D721Med (cell line): ENCODE measurements around the gene CXCR4.

Source experiments
- DNase-seq: peaks from one replicate; pipeline ENCODE4 v3.0.0; 2011; ENCODE audit warnings: low spot score; ENCODE audit not compliant: insufficient read length
- FAIRE-seq: peaks from 2 replicates; lab custom pipeline; 2011; peaks lifted over from hg19 to GRCh38; lab: Jason Lieb, UNC
- CTCF ChIP-seq: IDR thresholded peaks from 2 replicates; pipeline ENCODE4 v1.5.1; 2012; ENCODE audit warnings: mild to moderate bottlenecking, control low read depth; ENCODE audit not compliant: insufficient read depth; ENCODE audit errors: missing control alignments

CXCR4 gene

GRCh38 chr2:136127356-136127755, 9.4 kb upstream of the CXCR4 start:
- FAIRE-seq (no peak), DNase-seq (no peak)
- TF ChIP-seq CTCF, result no peak

GRCh38 chr2:136126421-136126926, 8.5 kb upstream of the CXCR4 start:
- DNase-seq (no peak), FAIRE-seq (no peak)
- TF ChIP-seq CTCF, result no peak

DNA sequence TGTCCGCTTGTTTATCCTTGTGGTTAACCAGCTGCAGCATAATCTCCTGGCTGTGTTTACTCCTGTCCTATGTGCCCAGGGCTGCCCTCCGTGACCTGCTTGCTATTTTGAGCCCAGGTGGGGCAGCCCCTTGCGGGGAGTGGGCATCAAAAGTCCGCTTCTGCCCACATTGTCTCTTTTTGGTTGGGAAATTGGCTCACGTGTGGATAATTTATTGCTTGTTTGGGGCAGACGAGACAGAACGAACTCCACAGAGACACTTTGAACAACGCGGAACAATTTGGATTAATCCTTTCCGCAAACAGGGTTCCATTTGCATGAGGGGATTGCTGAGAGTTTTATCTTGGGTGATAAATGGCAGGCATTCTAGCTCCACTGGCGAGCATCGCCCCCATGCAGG, 8.1 kb upstream of the CXCR4 start:
- FAIRE-seq, result no peak
- DNase-seq, result no peak
- TF ChIP-seq CTCF, result no peak

DNA sequence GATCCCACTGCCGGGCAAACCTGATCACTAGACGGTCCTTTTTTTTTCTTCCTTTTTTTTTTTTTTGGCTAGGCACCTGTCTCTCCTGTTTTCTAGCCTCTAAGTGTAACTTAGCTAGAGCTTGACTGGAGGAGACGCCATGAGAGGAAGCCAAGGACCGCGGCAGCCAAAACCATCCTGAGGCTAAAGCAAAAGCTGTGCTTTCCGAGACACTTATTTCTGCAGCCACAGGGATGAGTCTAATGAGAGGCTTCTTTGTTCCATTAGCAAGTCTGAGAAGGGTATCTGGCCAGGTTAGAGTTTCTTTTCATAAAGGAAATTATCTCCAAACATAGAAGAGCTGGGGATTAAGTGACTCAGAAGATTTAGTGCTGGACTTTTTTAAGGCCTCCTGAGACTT, 7.3 kb upstream of the CXCR4 start:
- TF ChIP-seq CTCF, result no peak
- FAIRE-seq (no peak), DNase-seq (no peak)

- DNase-seq, result no peak
- TF ChIP-seq CTCF, result no peak
- no peak for FAIRE-seq
These were observed 6.9 kb upstream of the CXCR4 start for GRCh38 chr2:136124805-136125204.

DNA sequence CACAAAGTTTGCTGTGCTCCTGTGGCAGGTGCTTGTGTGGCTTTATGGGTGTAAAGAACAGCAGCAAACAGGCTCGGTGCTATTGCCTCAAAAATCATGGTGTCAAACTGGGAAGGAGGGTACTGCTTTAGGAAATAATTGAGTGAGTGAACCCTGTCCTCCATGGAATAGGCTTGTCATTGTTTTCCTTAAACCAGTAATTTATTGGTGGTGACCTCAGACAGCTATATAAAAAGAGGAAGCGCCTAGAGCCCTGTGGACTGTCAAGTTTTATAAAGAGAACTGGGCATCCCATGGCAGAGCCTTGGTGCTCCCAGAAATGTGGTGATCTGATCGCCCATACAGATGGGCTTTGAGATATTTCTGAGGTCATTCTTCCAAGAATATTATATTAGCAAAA, 4.7 kb upstream of the CXCR4 start:
- DNase-seq (no peak), FAIRE-seq (no peak)
- TF ChIP-seq CTCF, result no peak

DNA sequence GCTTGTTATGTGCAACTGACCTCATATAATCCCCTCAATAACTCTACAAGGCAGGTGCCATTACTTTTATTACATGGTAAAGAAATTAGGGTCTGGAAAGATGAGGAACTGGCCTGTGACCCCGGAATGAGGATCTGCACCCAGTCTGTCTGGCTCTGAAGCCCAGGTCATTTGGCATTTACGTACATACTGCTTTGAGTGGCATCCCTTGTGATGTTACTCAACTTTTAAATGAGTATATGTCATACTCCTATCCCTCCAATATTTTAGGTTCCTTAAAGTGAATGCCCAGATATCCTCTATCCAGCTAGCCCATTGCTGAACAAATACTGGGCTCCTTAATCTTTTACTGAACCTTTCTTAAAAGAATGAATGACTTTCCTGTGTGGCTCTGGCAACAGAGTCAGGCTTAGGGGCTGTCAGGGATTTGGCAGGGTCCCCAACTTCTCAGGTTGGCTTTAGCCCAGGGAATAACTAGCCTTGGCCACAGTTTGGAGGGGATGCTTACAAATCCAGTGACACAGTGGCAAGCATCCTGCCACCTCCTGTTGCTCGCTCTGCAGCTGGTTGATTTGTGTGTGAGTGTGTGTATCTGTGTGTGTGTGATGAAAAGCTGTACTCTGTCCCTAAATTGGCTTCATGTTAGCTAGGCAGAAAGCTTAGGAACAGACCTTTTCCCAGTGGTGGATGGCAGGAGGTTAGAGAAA, 3.4 kb upstream of the CXCR4 start:
- FAIRE-seq (no peak), DNase-seq (no peak)
- no peak for TF ChIP-seq CTCF
